HCT116 (cell line): Measurements from ENCODE around the gene SLC25A20. TPM values are rescaled to one million over a fixed set of nuclear protein-coding genes. Genes with fewer than 3 reads are reported as not detected.

Experiments used
- ATAC-seq: fragments of 200-7000 bp; cut with Tn5 transposase; 2 replicates; pipeline ENCODE4 v1.9.1; 2020; ENCODE audit warnings: mild to moderate bottlenecking, moderate library complexity
- BruUV-seq: library from RNA; stranded (reverse); fragments of 400-500 nt; replicated peaks from 2 replicates; lab custom pipeline; 2021; lab: Mats Ljungman, UMichigan
- CTCF ChIA-PET: fragments of 300-600 bp; sonication (Branson Sonifier 250); formaldehyde crosslinking; loops from one replicate; lab custom pipeline; 2021; ENCODE audit warnings: antibody characterized with exemption; lab: Charles Lee
- POLR2A ChIA-PET: fragments of 300-600, 350-600 bp; sonication (Branson Sonifier 250); formaldehyde crosslinking; loops from one replicate; lab custom pipeline; 2021; ENCODE audit warnings: antibody characterized with exemption; lab: Charles Lee
- RAD21 ChIA-PET, 2 experiments: fragments of 300-600 bp; sonication (Branson Sonifier 250); formaldehyde crosslinking; loops; one replicate each; lab custom pipeline; 2023; ENCODE audit warnings: low total read pairs in 2 of 2; ENCODE audit not compliant: uncharacterized antibody in 2 of 2, unreplicated experiment in 2 of 2, low non-redundant PET in 1 of 2; lab: Charles Lee
- DNase-seq: peaks from one replicate; pipeline ENCODE4 v3.0.0-alpha.2; 2010; ENCODE audit warnings: low read depth, low spot score
- H2AFZ ChIP-seq: fragments of 200-600 bp; shearing (Covaris generic), sonication (generic); 2 replicates; pipeline ENCODE4 v1.6.1; 2017; ENCODE audit warnings: low read depth, mixed run types, mixed read lengths, antibody characterized with exemption, low read length; ENCODE audit not compliant: poor library complexity, severe bottlenecking
- H3K27ac ChIP-seq: 2 replicates; pipeline ENCODE4 v1.5.1; 2012; ENCODE audit warnings: low read depth, low read length
- H3K27me3 ChIP-seq: fragments of 200-600 bp; sonication (generic); 2 replicates; pipeline ENCODE4 v1.6.1; 2016; ENCODE audit warnings: mixed run types, low read length, mixed read lengths; ENCODE audit not compliant: insufficient read depth
- H3K36me3 ChIP-seq, 2 experiments: fragments of 200-500 bp in 1 of 2; fragments of 200-600 bp in 1 of 2; sonication (Bioruptor generic) in 1 of 2; sonication (generic) in 1 of 2; 2 replicates each; pipeline versions ENCODE4 v1.5.1 to v1.6.1; 2014 to 2016; ENCODE audit warnings: low read length in 2 of 2, inconsistent platforms in 1 of 2, mixed read lengths in 1 of 2, mixed run types in 1 of 2; ENCODE audit not compliant: insufficient read depth in 2 of 2, control insufficient read depth in 1 of 2
- H3K4me1 ChIP-seq, 2 experiments: fragments of 200-600 bp in 1 of 2; sonication (generic) in 1 of 2; 2 replicates each; pipeline versions ENCODE4 v1.5.1 to v1.6.1; 2012 to 2017; ENCODE audit warnings: low read length in 2 of 2, inconsistent platforms in 1 of 2, mild to moderate bottlenecking in 1 of 2, mixed read lengths in 1 of 2, mixed run types in 1 of 2, moderate library complexity in 1 of 2; ENCODE audit not compliant: insufficient read depth in 2 of 2, control insufficient read depth in 1 of 2
- H3K4me2 ChIP-seq: fragments of 200-600 bp; sonication (generic); 2 replicates; pipeline ENCODE4 v1.6.1; 2017; ENCODE audit warnings: mixed run types, low read length, mixed read lengths
- H3K4me3 ChIP-seq, 2 experiments: fragments of 200-600 bp in 1 of 2; sonication (generic) in 1 of 2; replicated peaks in 1 of 2; 2 replicates each; pipeline ENCODE4 v1.5.1; 2011 to 2016; ENCODE audit warnings: low read length in 2 of 2, control low read depth in 1 of 2, low read depth in 1 of 2, mild to moderate bottlenecking in 1 of 2, mixed read lengths in 1 of 2, mixed run types in 1 of 2
- H3K79me2 ChIP-seq: fragments of 200-600 bp; sonication (generic); 2 replicates; pipeline ENCODE4 v1.6.1; 2017; ENCODE audit warnings: mild to moderate bottlenecking, mixed run types, low read length, moderate library complexity, mixed read lengths; ENCODE audit not compliant: insufficient read depth
- H3K9ac ChIP-seq: fragments of 200-600 bp; sonication (generic); 2 replicates; pipeline ENCODE4 v1.6.1; 2016; ENCODE audit warnings: low read length, mixed read lengths
- H3K9me2 ChIP-seq: fragments of 200-600 bp; sonication (generic), shearing (Covaris generic); 2 replicates; pipeline ENCODE4 v1.6.1; 2017; ENCODE audit warnings: mixed run types, mild to moderate bottlenecking, moderate library complexity; ENCODE audit not compliant: insufficient read depth
- H3K9me3 ChIP-seq, 2 experiments: fragments of 200-500 bp in 1 of 2; fragments of 200-600 bp in 1 of 2; sonication (Bioruptor generic) in 1 of 2; sonication (generic) in 1 of 2; 2 replicates each; pipeline ENCODE4 v1.6.1; 2014 to 2017; ENCODE audit warnings: low read length in 2 of 2, mixed read lengths in 2 of 2, inconsistent platforms in 1 of 2, low read depth in 1 of 2, mild to moderate bottlenecking in 1 of 2, mixed run types in 1 of 2, moderate library complexity in 1 of 2; ENCODE audit not compliant: control insufficient read depth in 1 of 2, insufficient read depth in 1 of 2
- H4K20me1 ChIP-seq: fragments of 200-600 bp; sonication (generic), shearing (Covaris generic); 2 replicates; pipeline ENCODE4 v1.6.1; 2017; ENCODE audit warnings: mixed run types, mild to moderate bottlenecking, moderate library complexity; ENCODE audit not compliant: insufficient read depth
- CBX3 ChIP-seq: IDR thresholded peaks from 2 replicates; pipeline ENCODE4 v1.6.1; 2012; ENCODE audit warnings: low read depth
- CEBPB ChIP-seq: IDR thresholded peaks from 2 replicates; pipeline ENCODE4 v1.6.1; 2012; ENCODE audit warnings: low read depth
- EGR1 ChIP-seq: IDR thresholded peaks from 2 replicates; pipeline ENCODE4 v1.6.1; 2012; ENCODE audit warnings: low read depth
- EZH2phosphoT487 ChIP-seq: fragments of 200-600 bp; IDR thresholded peaks from 2 replicates; pipeline ENCODE4 v1.6.1; 2018; ENCODE audit warnings: antibody characterized with exemption, borderline replicate concordance
- FOSL1 ChIP-seq: IDR thresholded peaks from 2 replicates; pipeline ENCODE4 v1.6.1; 2012; ENCODE audit warnings: low read depth
- JUND ChIP-seq: IDR thresholded peaks from 2 replicates; pipeline ENCODE4 v1.6.1; 2012
- MAX ChIP-seq: IDR thresholded peaks from 2 replicates; pipeline ENCODE4 v1.6.1; 2012
- POLR2AphosphoS5 ChIP-seq: IDR thresholded peaks from 2 replicates; pipeline ENCODE4 v1.6.1; 2011; ENCODE audit warnings: mild to moderate bottlenecking, low read depth, low read length, moderate library complexity
- RAD21 ChIP-seq: IDR thresholded peaks from 2 replicates; pipeline ENCODE4 v1.6.1; 2012; ENCODE audit warnings: low read depth, mild to moderate bottlenecking
- SIN3A ChIP-seq: IDR thresholded peaks from 2 replicates; pipeline ENCODE4 v1.6.1; 2012; ENCODE audit warnings: low read depth
- SP1 ChIP-seq: IDR thresholded peaks from 2 replicates; pipeline ENCODE4 v1.6.1; 2012; ENCODE audit warnings: low read depth
- SRF ChIP-seq: IDR thresholded peaks from 2 replicates; pipeline ENCODE4 v1.6.1; 2012; ENCODE audit warnings: low read depth
- ZFX ChIP-seq: fragments of 450-650 bp; IDR thresholded peaks from 2 replicates; pipeline ENCODE4 v1.6.1; 2017
- ZNF274 ChIP-seq: fragments of 200-500 bp; sonication (Bioruptor generic); IDR thresholded peaks from 2 replicates; pipeline ENCODE4 v1.6.1; 2014; ENCODE audit warnings: mild to moderate bottlenecking, low read depth, low read length, inconsistent platforms
- intact Hi-C: fragments of 100-400 bp; cut with micrococcal nuclease; formaldehyde crosslinking; loops from 2 replicates; pipeline ENCODE4 v1.10.0; 2022
- total RNA-seq: library from RNA; stranded (reverse); gene quantifications from one replicate; pipeline ENCODE4 v1.2.1, GENCODE V29; 2021; ENCODE audit not compliant: unreplicated experiment
- TF ChIP-seq, protein P1 (sequence below): IDR thresholded peaks from 2 replicates; pipeline ENCODE4 v1.6.1; 2011; ENCODE audit warnings: mild to moderate bottlenecking, low read length, moderate library complexity; ENCODE audit not compliant: insufficient replicate concordance; ENCODE audit errors: extremely low read depth

SLC25A20 gene
- total RNA-seq, 1 experiment from 2014 or later, result 8.7 TPM

DNA sequence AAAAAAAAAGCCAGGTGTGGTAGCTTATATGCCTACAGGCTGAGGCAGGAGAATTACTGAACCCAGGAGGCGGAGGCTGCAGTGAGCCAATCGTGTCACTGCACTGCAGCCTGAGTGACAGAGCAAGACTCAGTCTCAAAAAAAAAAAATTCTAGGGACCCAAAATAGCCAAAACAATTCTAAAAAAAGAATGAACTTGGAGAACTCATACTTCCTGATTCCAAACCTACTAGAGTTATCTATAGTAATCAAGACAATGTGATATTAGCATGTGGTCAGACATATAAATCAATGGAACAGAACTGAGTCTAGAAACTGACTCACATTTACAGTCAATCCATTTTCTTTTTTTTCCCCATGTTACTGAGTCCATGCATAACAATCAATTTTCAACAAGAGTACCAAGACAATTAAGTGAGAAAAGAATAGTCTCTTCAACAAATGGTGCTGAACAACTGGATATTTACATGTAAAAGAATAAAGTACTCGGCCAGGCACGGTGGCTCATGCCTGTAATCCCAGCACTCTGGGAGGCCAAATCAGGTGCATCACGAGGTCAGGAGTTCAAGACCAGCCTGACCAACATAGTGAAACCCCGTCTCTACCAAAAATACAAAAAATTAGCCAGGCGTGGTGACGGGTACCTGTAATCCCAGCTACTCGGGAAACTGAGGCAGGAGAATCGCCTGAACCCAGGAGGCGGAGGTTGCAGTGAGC, 62.9 kb downstream of the SLC25A20 start:
- CTCF ChIA-PET, result no interaction called here

More for the DNA sequence above, 62.9 kb downstream of the SLC25A20 start:
- DNase-seq (no peak), ATAC-seq (peak; percentile 50; the same call in 1 of the 2 replicates)
- no peak overlapping the region for H3K9ac ChIP-seq
- H2AFZ ChIP-seq, result no peak overlapping the region
- no peaks in the 10 kb centered on the region for H3K27me3 ChIP-seq
- H4K20me1 ChIP-seq, result no peaks in the 10 kb centered on the region
- BruUV-seq, result no TSS peak
- H3K4me2 ChIP-seq, result no peak overlapping the region
- ChIA-PET RAD21 (no interaction called here), POLR2A (interaction anchor here (0.7 kb wide), 1 partner anchor 1012 kb away, joined by 3 read pairs; no protein-coding TSS in a partner anchor)
- intact Hi-C loops, result no loop called here
- no peaks in the 10 kb centered on the region for H3K36me3 ChIP-seq
- no peak overlapping the region for H3K27ac ChIP-seq
- TF ChIP-seq FOSL1 (no peak), SRF (no peak), ZFX (no peak), CEBPB (no peak), ZNF274 (no peak), POLR2AphosphoS5 (no peak), RAD21 (no peak), JUND (no peak), EZH2phosphoT487 (no peak), EGR1 (no peak), MAX (no peak), SIN3A (no peak), CBX3 (no peak), SP1 (no peak)
- TF ChIP-seq, protein P1, sequence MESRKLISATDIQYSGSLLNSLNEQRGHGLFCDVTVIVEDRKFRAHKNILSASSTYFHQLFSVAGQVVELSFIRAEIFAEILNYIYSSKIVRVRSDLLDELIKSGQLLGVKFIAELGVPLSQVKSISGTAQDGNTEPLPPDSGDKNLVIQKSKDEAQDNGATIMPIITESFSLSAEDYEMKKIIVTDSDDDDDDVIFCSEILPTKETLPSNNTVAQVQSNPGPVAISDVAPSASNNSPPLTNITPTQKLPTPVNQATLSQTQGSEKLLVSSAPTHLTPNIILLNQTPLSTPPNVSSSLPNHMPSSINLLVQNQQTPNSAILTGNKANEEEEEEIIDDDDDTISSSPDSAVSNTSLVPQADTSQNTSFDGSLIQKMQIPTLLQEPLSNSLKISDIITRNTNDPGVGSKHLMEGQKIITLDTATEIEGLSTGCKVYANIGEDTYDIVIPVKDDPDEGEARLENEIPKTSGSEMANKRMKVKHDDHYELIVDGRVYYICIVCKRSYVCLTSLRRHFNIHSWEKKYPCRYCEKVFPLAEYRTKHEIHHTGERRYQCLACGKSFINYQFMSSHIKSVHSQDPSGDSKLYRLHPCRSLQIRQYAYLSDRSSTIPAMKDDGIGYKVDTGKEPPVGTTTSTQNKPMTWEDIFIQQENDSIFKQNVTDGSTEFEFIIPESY, result no peak
- H3K79me2 ChIP-seq, result peaks cover 61% of the 10 kb centered on the region
- H3K4me1 ChIP-seq, result no peaks in the 10 kb centered on the region
- no peak overlapping the region for H3K4me3 ChIP-seq
- no peaks in the 10 kb centered on the region for H3K9me3 ChIP-seq
- no peaks in the 10 kb centered on the region for H3K9me2 ChIP-seq
